Transverse colon (tissue), 3 donors: Measurements from ENCODE around the gene TUSC2.

ENCODE experiments used
- CTCF ChIP-seq, 5 experiments: fragments of 200-600 bp in 3 of 5; fragments of 450-650 bp in 2 of 5; sonication (generic) in 3 of 5; IDR thresholded peaks; 1 replicate in 2 of 5; 2 replicates in 3 of 5; pipeline ENCODE4 v1.5.1; 2016 to 2017; ENCODE audit warnings: antibody characterized with exemption in 5 of 5, inconsistent platforms in 3 of 5, mild to moderate bottlenecking in 2 of 5, moderate library complexity in 1 of 5
- POLR2A ChIP-seq: fragments of 450-650 bp; IDR thresholded peaks from one replicate; pipeline ENCODE4 v1.6.1; 2016; ENCODE audit warnings: antibody characterized with exemption, mild to moderate bottlenecking, moderate library complexity

GRCh38 chr3:50289130-50289529 lies 38.9 kb downstream of the TUSC2 start:
- TF ChIP-seq POLR2A (no peak), CTCF (IDR thresholded peaks at IDR 0.05) (no peak)
